ENCODE measurements around the gene CNTN1.

GRCh38 chr12:40734276-40734675, 42.0 kb downstream of the CNTN1 start:
- no peak for TF ChIP-seq CTCF (IDR thresholded peaks at IDR 0.05; ENCODE audit: poor library complexity)
- no peak for TF ChIP-seq EZH2phosphoT487 (IDR thresholded peaks at IDR 0.05; ENCODE audit: low read depth, severe bottlenecking, unreplicated experiment)

All from hepatocyte (in vitro differentiated cells).